H1 (cell line): ENCODE results near the gene SNAP25. TPM values are rescaled to one million over a fixed set of nuclear protein-coding genes. Genes with fewer than 3 reads are reported as not detected.

ENCODE experiments used
- CBX8 ChIP-seq: fragments of 300-800, 300-1000 bp; sonication (generic); IDR thresholded peaks from 2 replicates; pipeline ENCODE4 v1.7.1; 2016; ENCODE audit warnings: low read depth, low read length, borderline replicate concordance
- CHD1 ChIP-seq: IDR thresholded peaks from 2 replicates; pipeline ENCODE4 v1.6.1; 2012; ENCODE audit warnings: low read depth, low read length, improper control_type of control experiment
- CREB1 ChIP-seq: IDR thresholded peaks from 2 replicates; pipeline ENCODE4 v1.6.1; 2012; ENCODE audit warnings: inconsistent platforms
- FOSL1 ChIP-seq: IDR thresholded peaks from 2 replicates; pipeline ENCODE4 v1.6.1; 2011; ENCODE audit warnings: mild to moderate bottlenecking, low read depth, low read length, moderate library complexity; ENCODE audit not compliant: insufficient read depth
- HDAC2 ChIP-seq, 2 experiments: fragments of 300-600 bp in 1 of 2; sonication (generic) in 1 of 2; IDR thresholded peaks; 2 replicates each; pipeline ENCODE4 v1.6.1; 2011 to 2012; ENCODE audit warnings: low read depth in 2 of 2, low read length in 2 of 2, mild to moderate bottlenecking in 2 of 2, moderate library complexity in 2 of 2, borderline replicate concordance in 1 of 2, inconsistent platforms in 1 of 2
- RBBP5 ChIP-seq: IDR thresholded peaks from 2 replicates; pipeline ENCODE4 v1.7.1; 2012; ENCODE audit warnings: low read depth, mild to moderate bottlenecking, inconsistent platforms, low read length, moderate library complexity, borderline replicate concordance
- RNF2 ChIP-seq: fragments of 200-900, 300-1000 bp; sonication (generic); IDR thresholded peaks from 2 replicates; pipeline ENCODE4 v1.7.1; 2016; ENCODE audit warnings: borderline replicate concordance, low read depth, mild to moderate bottlenecking, antibody characterized with exemption, low read length; ENCODE audit not compliant: poor library complexity, severe bottlenecking; ENCODE audit errors: missing control alignments
- SIN3A ChIP-seq, 2 experiments: IDR thresholded peaks in 1 of 2; conservative IDR thresholded peaks in 1 of 2; 2 replicates each; pipeline ENCODE4 v1.6.1; 2011 to 2012; ENCODE audit warnings: low read length in 2 of 2, improper control_type of control experiment in 1 of 2, low read depth in 1 of 2, mild to moderate bottlenecking in 1 of 2
- SP4 ChIP-seq: IDR thresholded peaks from 2 replicates; pipeline ENCODE4 v1.6.1; 2012; ENCODE audit warnings: low read length, inconsistent platforms
- ZNF274 ChIP-seq: IDR thresholded peaks from 2 replicates; pipeline ENCODE4 v1.7.0; 2012; ENCODE audit warnings: low read length, borderline replicate concordance; ENCODE audit errors: extremely low read depth
- polyA plus RNA-seq, 7 experiments: library from polyadenylated mRNA; depleted of rRNA in 3 of 7; stranded (reverse) in 5 of 7; unstranded in 2 of 7; fragments of >200 nt in 5 of 7; fragments of 200-250 nt in 2 of 7; gene quantifications; 1 replicate in 5 of 7; 2 replicates in 1 of 7; 4 replicates in 1 of 7; pipeline versions ENCODE4 v1.2.1 to v1.2.3, GENCODE V29; 2011 to 2013; ENCODE audit warnings: missing spikeins in 2 of 7, mixed read lengths in 2 of 7
- total RNA-seq: library from RNA; stranded (reverse); fragmentation: NEBNext Ultra II Directional; extraction: Animal tissue kit (Norgen Biotek cat#: 25700); gene quantifications from 2 replicates; pipeline ENCODE4 v1.2.1, GENCODE V29; 2021
- TF ChIP-seq, protein P1 (sequence below): fragments of 300-600 bp; sonication (generic); IDR thresholded peaks from 2 replicates; pipeline ENCODE4 v1.7.1; 2012; ENCODE audit warnings: low read length, moderate library complexity, mild to moderate bottlenecking, inconsistent platforms; ENCODE audit not compliant: insufficient replicate concordance

SNAP25 gene
- total and polyA plus RNA-seq, 2 of the 8 experiments (the other 6 are each of a cell fraction or from before 2014, with no cell fraction given), result 0.51 to 0.52 TPM

DNA sequence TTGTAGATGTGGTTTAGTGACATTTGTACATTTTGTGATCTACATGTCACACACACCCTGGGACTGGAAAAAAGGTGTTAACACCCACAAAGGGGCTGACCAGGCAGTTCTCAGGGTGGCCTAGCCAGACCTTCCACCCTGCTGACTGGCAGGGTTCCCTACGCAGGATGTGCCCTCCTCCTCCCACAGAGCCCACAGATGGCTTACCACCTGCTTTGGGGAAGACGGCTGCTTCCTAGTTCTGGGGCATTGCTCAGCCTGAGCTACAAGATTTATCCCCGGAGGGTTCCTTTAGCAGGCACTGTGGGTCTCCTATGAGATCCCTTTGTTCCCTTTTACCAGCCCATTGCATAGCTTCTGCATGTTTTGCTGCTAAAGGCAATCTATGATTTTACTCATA is 35.1 kb downstream of the SNAP25 start (continued):
- TF ChIP-seq, protein P1, sequence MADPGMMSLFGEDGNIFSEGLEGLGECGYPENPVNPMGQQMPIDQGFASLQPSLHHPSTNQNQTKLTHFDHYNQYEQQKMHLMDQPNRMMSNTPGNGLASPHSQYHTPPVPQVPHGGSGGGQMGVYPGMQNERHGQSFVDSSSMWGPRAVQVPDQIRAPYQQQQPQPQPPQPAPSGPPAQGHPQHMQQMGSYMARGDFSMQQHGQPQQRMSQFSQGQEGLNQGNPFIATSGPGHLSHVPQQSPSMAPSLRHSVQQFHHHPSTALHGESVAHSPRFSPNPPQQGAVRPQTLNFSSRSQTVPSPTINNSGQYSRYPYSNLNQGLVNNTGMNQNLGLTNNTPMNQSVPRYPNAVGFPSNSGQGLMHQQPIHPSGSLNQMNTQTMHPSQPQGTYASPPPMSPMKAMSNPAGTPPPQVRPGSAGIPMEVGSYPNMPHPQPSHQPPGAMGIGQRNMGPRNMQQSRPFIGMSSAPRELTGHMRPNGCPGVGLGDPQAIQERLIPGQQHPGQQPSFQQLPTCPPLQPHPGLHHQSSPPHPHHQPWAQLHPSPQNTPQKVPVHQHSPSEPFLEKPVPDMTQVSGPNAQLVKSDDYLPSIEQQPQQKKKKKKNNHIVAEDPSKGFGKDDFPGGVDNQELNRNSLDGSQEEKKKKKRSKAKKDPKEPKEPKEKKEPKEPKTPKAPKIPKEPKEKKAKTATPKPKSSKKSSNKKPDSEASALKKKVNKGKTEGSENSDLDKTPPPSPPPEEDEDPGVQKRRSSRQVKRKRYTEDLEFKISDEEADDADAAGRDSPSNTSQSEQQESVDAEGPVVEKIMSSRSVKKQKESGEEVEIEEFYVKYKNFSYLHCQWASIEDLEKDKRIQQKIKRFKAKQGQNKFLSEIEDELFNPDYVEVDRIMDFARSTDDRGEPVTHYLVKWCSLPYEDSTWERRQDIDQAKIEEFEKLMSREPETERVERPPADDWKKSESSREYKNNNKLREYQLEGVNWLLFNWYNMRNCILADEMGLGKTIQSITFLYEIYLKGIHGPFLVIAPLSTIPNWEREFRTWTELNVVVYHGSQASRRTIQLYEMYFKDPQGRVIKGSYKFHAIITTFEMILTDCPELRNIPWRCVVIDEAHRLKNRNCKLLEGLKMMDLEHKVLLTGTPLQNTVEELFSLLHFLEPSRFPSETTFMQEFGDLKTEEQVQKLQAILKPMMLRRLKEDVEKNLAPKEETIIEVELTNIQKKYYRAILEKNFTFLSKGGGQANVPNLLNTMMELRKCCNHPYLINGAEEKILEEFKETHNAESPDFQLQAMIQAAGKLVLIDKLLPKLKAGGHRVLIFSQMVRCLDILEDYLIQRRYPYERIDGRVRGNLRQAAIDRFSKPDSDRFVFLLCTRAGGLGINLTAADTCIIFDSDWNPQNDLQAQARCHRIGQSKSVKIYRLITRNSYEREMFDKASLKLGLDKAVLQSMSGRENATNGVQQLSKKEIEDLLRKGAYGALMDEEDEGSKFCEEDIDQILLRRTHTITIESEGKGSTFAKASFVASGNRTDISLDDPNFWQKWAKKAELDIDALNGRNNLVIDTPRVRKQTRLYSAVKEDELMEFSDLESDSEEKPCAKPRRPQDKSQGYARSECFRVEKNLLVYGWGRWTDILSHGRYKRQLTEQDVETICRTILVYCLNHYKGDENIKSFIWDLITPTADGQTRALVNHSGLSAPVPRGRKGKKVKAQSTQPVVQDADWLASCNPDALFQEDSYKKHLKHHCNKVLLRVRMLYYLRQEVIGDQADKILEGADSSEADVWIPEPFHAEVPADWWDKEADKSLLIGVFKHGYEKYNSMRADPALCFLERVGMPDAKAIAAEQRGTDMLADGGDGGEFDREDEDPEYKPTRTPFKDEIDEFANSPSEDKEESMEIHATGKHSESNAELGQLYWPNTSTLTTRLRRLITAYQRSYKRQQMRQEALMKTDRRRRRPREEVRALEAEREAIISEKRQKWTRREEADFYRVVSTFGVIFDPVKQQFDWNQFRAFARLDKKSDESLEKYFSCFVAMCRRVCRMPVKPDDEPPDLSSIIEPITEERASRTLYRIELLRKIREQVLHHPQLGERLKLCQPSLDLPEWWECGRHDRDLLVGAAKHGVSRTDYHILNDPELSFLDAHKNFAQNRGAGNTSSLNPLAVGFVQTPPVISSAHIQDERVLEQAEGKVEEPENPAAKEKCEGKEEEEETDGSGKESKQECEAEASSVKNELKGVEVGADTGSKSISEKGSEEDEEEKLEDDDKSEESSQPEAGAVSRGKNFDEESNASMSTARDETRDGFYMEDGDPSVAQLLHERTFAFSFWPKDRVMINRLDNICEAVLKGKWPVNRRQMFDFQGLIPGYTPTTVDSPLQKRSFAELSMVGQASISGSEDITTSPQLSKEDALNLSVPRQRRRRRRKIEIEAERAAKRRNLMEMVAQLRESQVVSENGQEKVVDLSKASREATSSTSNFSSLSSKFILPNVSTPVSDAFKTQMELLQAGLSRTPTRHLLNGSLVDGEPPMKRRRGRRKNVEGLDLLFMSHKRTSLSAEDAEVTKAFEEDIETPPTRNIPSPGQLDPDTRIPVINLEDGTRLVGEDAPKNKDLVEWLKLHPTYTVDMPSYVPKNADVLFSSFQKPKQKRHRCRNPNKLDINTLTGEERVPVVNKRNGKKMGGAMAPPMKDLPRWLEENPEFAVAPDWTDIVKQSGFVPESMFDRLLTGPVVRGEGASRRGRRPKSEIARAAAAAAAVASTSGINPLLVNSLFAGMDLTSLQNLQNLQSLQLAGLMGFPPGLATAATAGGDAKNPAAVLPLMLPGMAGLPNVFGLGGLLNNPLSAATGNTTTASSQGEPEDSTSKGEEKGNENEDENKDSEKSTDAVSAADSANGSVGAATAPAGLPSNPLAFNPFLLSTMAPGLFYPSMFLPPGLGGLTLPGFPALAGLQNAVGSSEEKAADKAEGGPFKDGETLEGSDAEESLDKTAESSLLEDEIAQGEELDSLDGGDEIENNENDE, result no peak
- TF ChIP-seq FOSL1 (no peak), SIN3A (conservative IDR thresholded peaks at IDR 0.05 in 1 of 2, IDR thresholded peaks at IDR 0.05 in 1 of 2; ENCODE audit: low read depth in 1 of 2, low read length in 2 of 2) (no peak), HDAC2 (IDR thresholded peaks at IDR 0.05; ENCODE audit: borderline replicate concordance in 1 of 2, low read depth in 2 of 2, low read length in 2 of 2) (no peak), RBBP5 (no peak), CHD1 (no peak), RNF2 (no peak), CREB1 (no peak), SP4 (no peak), ZNF274 (no peak), CBX8 (no peak)
